C4-2B (cell line): ENCODE data around the gene SOCS3.

ENCODE experiments used
- ZFX ChIP-seq: fragments of 450-650 bp; IDR thresholded peaks from 2 replicates; pipeline ENCODE4 v1.6.1; 2017
- TF ChIP-seq, protein P1 (sequence below): fragments of 450-650 bp; conservative IDR thresholded peaks from 2 replicates; pipeline ENCODE4 v1.5.1; 2017; ENCODE audit warnings: mild to moderate bottlenecking

DNA sequence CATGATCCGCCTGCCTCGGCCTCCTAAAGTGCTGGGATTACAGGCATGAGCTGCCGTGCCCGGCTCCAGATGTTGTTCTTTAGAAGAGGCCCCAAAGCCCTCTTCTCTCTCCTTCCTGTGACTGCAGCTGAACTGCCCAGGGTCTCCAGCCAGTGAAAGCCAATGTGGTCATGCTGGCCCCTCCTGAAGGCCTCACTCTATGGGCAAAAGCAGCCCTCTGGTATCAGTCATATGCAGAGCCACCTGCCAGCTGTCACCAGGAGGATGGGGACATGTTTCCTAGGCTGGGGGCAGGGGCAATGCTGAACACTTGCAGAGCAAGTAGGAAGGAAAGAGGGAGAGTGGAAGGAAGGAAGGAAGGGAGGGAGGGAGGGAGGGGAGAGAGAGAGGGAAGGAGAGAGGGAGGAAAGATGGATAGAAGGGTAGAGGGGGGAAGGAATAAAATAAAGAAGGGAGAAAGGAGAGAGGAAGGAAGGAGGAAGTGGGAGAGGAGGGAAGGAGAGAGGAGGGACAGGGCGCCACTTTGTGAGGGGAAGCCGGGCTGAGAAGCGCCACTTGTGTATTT lies 36.0 kb downstream of the SOCS3 start:
- TF ChIP-seq, protein P1, sequence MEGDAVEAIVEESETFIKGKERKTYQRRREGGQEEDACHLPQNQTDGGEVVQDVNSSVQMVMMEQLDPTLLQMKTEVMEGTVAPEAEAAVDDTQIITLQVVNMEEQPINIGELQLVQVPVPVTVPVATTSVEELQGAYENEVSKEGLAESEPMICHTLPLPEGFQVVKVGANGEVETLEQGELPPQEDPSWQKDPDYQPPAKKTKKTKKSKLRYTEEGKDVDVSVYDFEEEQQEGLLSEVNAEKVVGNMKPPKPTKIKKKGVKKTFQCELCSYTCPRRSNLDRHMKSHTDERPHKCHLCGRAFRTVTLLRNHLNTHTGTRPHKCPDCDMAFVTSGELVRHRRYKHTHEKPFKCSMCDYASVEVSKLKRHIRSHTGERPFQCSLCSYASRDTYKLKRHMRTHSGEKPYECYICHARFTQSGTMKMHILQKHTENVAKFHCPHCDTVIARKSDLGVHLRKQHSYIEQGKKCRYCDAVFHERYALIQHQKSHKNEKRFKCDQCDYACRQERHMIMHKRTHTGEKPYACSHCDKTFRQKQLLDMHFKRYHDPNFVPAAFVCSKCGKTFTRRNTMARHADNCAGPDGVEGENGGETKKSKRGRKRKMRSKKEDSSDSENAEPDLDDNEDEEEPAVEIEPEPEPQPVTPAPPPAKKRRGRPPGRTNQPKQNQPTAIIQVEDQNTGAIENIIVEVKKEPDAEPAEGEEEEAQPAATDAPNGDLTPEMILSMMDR: no peak
- TF ChIP-seq ZFX: no peak
